Central memory CD8-positive, alpha-beta T cell (primary cell): ENCODE measurements around the gene FBXO39.
A peak's percentile ranks its signal among the peaks of the same experiment; 100 is the strongest.
"Not testable (repeated sequence)": the region's sequence is repeated elsewhere in the genome, so short reads cannot be mapped to it uniquely, and the experiment has no call there.

Source experiments
- ATAC-seq: fragments of 150-1000 bp; cut with Tn5 transposase; replicated peaks from 2 replicates; pipeline ENCODE4 v1.10.0; 2022; ENCODE audit warnings: mild to moderate bottlenecking, moderate FRiP score, moderate number of reproducible peaks; ENCODE audit not compliant: poor library complexity, severe bottlenecking; ENCODE audit errors: extremely low read depth
- DNase-seq, 2 donors: peaks; one replicate each; pipeline ENCODE4 v3.0.0; 2021; ENCODE audit warnings: low spot score in 2 of 2
- H3K27ac Mint-ChIP-seq: one replicate; pipeline ENCODE4 v1.8.0; 2022; ENCODE audit warnings: low read depth, mild to moderate bottlenecking, moderate library complexity, mixed read lengths
- H3K27me3 Mint-ChIP-seq: one replicate; pipeline ENCODE4 v1.8.0; 2022; ENCODE audit warnings: mixed read lengths
- H3K36me3 Mint-ChIP-seq: one replicate; pipeline ENCODE4 v1.8.0; 2022; ENCODE audit warnings: mild to moderate bottlenecking, moderate library complexity, mixed read lengths; ENCODE audit not compliant: insufficient read depth
- H3K4me1 Mint-ChIP-seq: one replicate; pipeline ENCODE4 v1.8.0; 2022; ENCODE audit warnings: mixed read lengths
- H3K4me3 Mint-ChIP-seq: one replicate; pipeline ENCODE4 v1.8.0; 2022; ENCODE audit warnings: mild to moderate bottlenecking, moderate library complexity, mixed read lengths
- H3K9me3 Mint-ChIP-seq: one replicate; pipeline ENCODE4 v1.8.0; 2022; ENCODE audit warnings: mixed read lengths

The FBXO39 gene

GRCh38 chr17:6775871-6776405 lies at the start of gene FBXO39:
FBXO39 (plus strand) TSS chr17:6776215; CDS start chr17:6779869, 3,654 bp downstream.
- DNase-seq (no peak), ATAC-seq (no peak)
- Mint-ChIP-seq H3K36me3 (peaks cover 30% of the 10 kb centered on the region), H3K4me3 (no peak within 1 kb of the TSS), H3K9me3 (peaks cover 6% of the 10 kb centered on the region), H3K27me3 (peaks cover 33% of the 10 kb centered on the region), H3K27ac (no peak within 1 kb of the TSS), H3K4me1 (peaks cover 13% of the 10 kb centered on the region)

- no peak for ATAC-seq
- Mint-ChIP-seq H3K4me1 (no peaks in the 10 kb centered on the region), H3K27me3 (peaks cover 43% of the 10 kb centered on the region), H3K36me3 (no peaks in the 10 kb centered on the region), H3K4me3 (no peak overlapping the region), H3K27ac (no peak overlapping the region), H3K9me3 (no peaks in the 10 kb centered on the region)
- no peak for DNase-seq
Observed at GRCh38 chr17:6729531-6729930, 46.5 kb upstream of the FBXO39 start.

GRCh38 chr17:6746665-6747064 lies 29.4 kb upstream of the FBXO39 start:
- DNase-seq, ATAC-seq, H3K36me3 Mint-ChIP-seq, H3K4me1 Mint-ChIP-seq, H3K27ac Mint-ChIP-seq, H3K4me3 Mint-ChIP-seq, H3K9me3 Mint-ChIP-seq: not testable (repeated sequence)
- peaks cover 42% of the 10 kb centered on the region for H3K27me3 Mint-ChIP-seq

GRCh38 chr17:6748617-6749016 lies 27.4 kb upstream of the FBXO39 start:
- Mint-ChIP-seq H3K4me1 (peaks cover 7% of the 10 kb centered on the region), H3K9me3 (no peaks in the 10 kb centered on the region), H3K27me3 (peaks cover 22% of the 10 kb centered on the region), H3K4me3 (no peak overlapping the region), H3K27ac (no peak overlapping the region), H3K36me3 (peaks cover 2% of the 10 kb centered on the region)
- DNase-seq, result no peak
- no peak for ATAC-seq

- Mint-ChIP-seq H3K4me1 (peaks cover 7% of the 10 kb centered on the region), H3K9me3 (no peaks in the 10 kb centered on the region), H3K27ac (no peak overlapping the region), H3K27me3 (peaks cover 16% of the 10 kb centered on the region), H3K4me3 (no peak overlapping the region), H3K36me3 (peaks cover 2% of the 10 kb centered on the region)
- ATAC-seq, result no peak
- no peak for DNase-seq
Observed at GRCh38 chr17:6749519-6749918, 26.5 kb upstream of the FBXO39 start.

GRCh38 chr17:6752068-6752909 lies 23.7 kb upstream of the FBXO39 start:
- ATAC-seq (no peak), DNase-seq (no peak)
- Mint-ChIP-seq H3K4me3 (peak overlapping the region; percentile 19), H3K27me3 (no peaks in the 10 kb centered on the region), H3K27ac (peak overlapping the region; percentile 68), H3K36me3 (peaks cover 6% of the 10 kb centered on the region), H3K9me3 (no peaks in the 10 kb centered on the region), H3K4me1 (peaks cover 28% of the 10 kb centered on the region)

- H3K9me3 Mint-ChIP-seq, result no peaks in the 10 kb centered on the region
- peak overlapping the region; percentile 68 for H3K27ac Mint-ChIP-seq
- H3K27me3 Mint-ChIP-seq, result no peaks in the 10 kb centered on the region
- ATAC-seq, result no peak
- no peak for DNase-seq
- peaks cover 35% of the 10 kb centered on the region for H3K4me1 Mint-ChIP-seq
- H3K36me3 Mint-ChIP-seq, result peaks cover 8% of the 10 kb centered on the region
- H3K4me3 Mint-ChIP-seq, result peak overlapping the region; percentile 19
Observed at GRCh38 chr17:6753006-6753445, 23.0 kb upstream of the FBXO39 start.

- peak overlapping the region; percentile 19 for H3K4me3 Mint-ChIP-seq
- no peak for DNase-seq
- H3K27me3 Mint-ChIP-seq, result no peaks in the 10 kb centered on the region
- H3K27ac Mint-ChIP-seq, result peak overlapping the region; percentile 68
- H3K9me3 Mint-ChIP-seq, result no peaks in the 10 kb centered on the region
- peaks cover 9% of the 10 kb centered on the region for H3K36me3 Mint-ChIP-seq
- H3K4me1 Mint-ChIP-seq, result peaks cover 40% of the 10 kb centered on the region
- ATAC-seq, result no peak
Observed at GRCh38 chr17:6753546-6753945, 22.5 kb upstream of the FBXO39 start.

GRCh38 chr17:6755281-6755680 lies 20.7 kb upstream of the FBXO39 start:
- Mint-ChIP-seq H3K9me3 (no peaks in the 10 kb centered on the region), H3K4me1 (peaks cover 43% of the 10 kb centered on the region), H3K27me3 (no peaks in the 10 kb centered on the region), H3K27ac (peak overlapping the region; percentile 92), H3K36me3 (peaks cover 19% of the 10 kb centered on the region), H3K4me3 (peak overlapping the region; percentile 97)
- DNase-seq (no peak), ATAC-seq (no peak)

GRCh38 chr17:6755731-6756184 lies 20.3 kb upstream of the FBXO39 start, which contains the start of gene XAF1:
XAF1 (plus strand) TSS chr17:6756046; CDS start chr17:6756079, 33 bp downstream.
- DNase-seq (peak in 1 of 2 donors; percentile 31), ATAC-seq (peak; percentile 79)
- Mint-ChIP-seq H3K4me3 (peak within 1 kb of the TSS; percentile 97), H3K9me3 (no peaks in the 10 kb centered on the region), H3K4me1 (peaks cover 43% of the 10 kb centered on the region), H3K27me3 (no peaks in the 10 kb centered on the region), H3K27ac (peak within 1 kb of the TSS; percentile 92), H3K36me3 (peaks cover 20% of the 10 kb centered on the region)

- H3K4me3 Mint-ChIP-seq, result peak overlapping the region; percentile 97
- no peaks in the 10 kb centered on the region for H3K9me3 Mint-ChIP-seq
- H3K27me3 Mint-ChIP-seq, result no peaks in the 10 kb centered on the region
- H3K27ac Mint-ChIP-seq, result peak overlapping the region; percentile 92
- H3K4me1 Mint-ChIP-seq, result peaks cover 43% of the 10 kb centered on the region
- DNase-seq, result no peak
- ATAC-seq, result no peak
- H3K36me3 Mint-ChIP-seq, result peaks cover 25% of the 10 kb centered on the region
Observed at GRCh38 chr17:6756425-6757031, 19.5 kb upstream of the FBXO39 start.

GRCh38 chr17:6757747-6758146 lies 18.3 kb upstream of the FBXO39 start:
- H3K27me3 Mint-ChIP-seq, result no peaks in the 10 kb centered on the region
- ATAC-seq (no peak), DNase-seq (no peak)
- peaks cover 36% of the 10 kb centered on the region for H3K36me3 Mint-ChIP-seq
- H3K9me3 Mint-ChIP-seq, result no peaks in the 10 kb centered on the region
- peak overlapping the region; percentile 92 for H3K27ac Mint-ChIP-seq
- peak overlapping the region; percentile 97 for H3K4me3 Mint-ChIP-seq
- peaks cover 41% of the 10 kb centered on the region for H3K4me1 Mint-ChIP-seq
